Endothelial cell of umbilical vein (primary cell): Measurements from ENCODE around the gene HASPIN. TPM values are rescaled to one million over a fixed set of nuclear protein-coding genes. Genes with fewer than 3 reads are reported as not detected.

Experiments used
- Bru-seq: library from RNA; stranded (reverse); fragments of 400-500 nt; gene quantifications from one replicate; lab custom pipeline; 2021; lab: Mats Ljungman, UMichigan
- BruChase-seq, 2 experiments: library from RNA; stranded (reverse); fragments of 400-500 nt; gene quantifications; one replicate each; lab custom pipeline; 2021; lab: Mats Ljungman, UMichigan
- BruUV-seq: library from RNA; stranded (reverse); fragments of 400-500 nt; replicated peaks from 2 replicates; lab custom pipeline; 2021; lab: Mats Ljungman, UMichigan
- CTCF ChIA-PET: fragments of 300-600, 350-600 bp; sonication (Branson Sonifier 250); formaldehyde crosslinking; loops from one replicate; lab custom pipeline; 2021; ENCODE audit warnings: antibody characterized with exemption, inconsistent platforms; lab: Charles Lee
- POLR2A ChIA-PET: fragments of 300-600, 350-600 bp; sonication (Branson Sonifier 250); formaldehyde crosslinking; loops from one replicate; lab custom pipeline; 2021; ENCODE audit warnings: antibody characterized with exemption, inconsistent platforms; lab: Charles Lee
- DNase-seq: peaks from one replicate; pipeline ENCODE4 v3.0.0-alpha.2; 2011; ENCODE audit warnings: low read depth, low spot score
- FAIRE-seq: peaks from 2 replicates; lab custom pipeline; 2011; peaks lifted over from hg19 to GRCh38; lab: Jason Lieb, UNC
- H2AFZ ChIP-seq: 2 replicates; pipeline ENCODE4 v1.6.0; 2012; ENCODE audit warnings: low read depth, low read length, control low read depth, inconsistent platforms
- H3K27ac ChIP-seq: 2 replicates; pipeline ENCODE4 v1.5.1; 2011; ENCODE audit warnings: low read depth, mild to moderate bottlenecking, control low read depth, low read length, moderate library complexity; ENCODE audit not compliant: insufficient read depth
- H3K27me3 ChIP-seq, 2 experiments: 2 replicates each; pipeline versions ENCODE4 v1.6.0 to v1.6.1; 2011; ENCODE audit warnings: low read length in 2 of 2, mixed read lengths in 1 of 2; ENCODE audit not compliant: control insufficient read depth in 2 of 2, insufficient read depth in 2 of 2
- H3K36me3 ChIP-seq, 2 experiments: 2 replicates in 1 of 2; 3 replicates in 1 of 2; pipeline ENCODE4 v1.5.1; 2011; ENCODE audit warnings: low read length in 2 of 2, mild to moderate bottlenecking in 1 of 2, moderate library complexity in 1 of 2; ENCODE audit not compliant: control insufficient read depth in 2 of 2, insufficient read depth in 2 of 2; ENCODE audit errors: extremely low read depth in 1 of 2
- H3K4me1 ChIP-seq: 3 replicates; pipeline ENCODE4 v1.5.1; 2011; ENCODE audit warnings: mild to moderate bottlenecking, low read length; ENCODE audit not compliant: control insufficient read depth, insufficient read depth; ENCODE audit errors: extremely low read depth
- H3K4me2 ChIP-seq: 2 replicates; pipeline ENCODE4 v1.6.1; 2011; ENCODE audit warnings: low read length, control low read depth, mixed read lengths; ENCODE audit not compliant: insufficient read depth
- H3K4me3 ChIP-seq, 3 experiments: fragments of 200-600 bp in 1 of 3; sonication (generic), shearing (Covaris generic) in 1 of 3; replicated peaks in 1 of 3; 2 replicates each; pipeline ENCODE4 v1.5.1; 2011 to 2016; ENCODE audit warnings: control low read depth in 3 of 3, low read length in 3 of 3, mild to moderate bottlenecking in 2 of 3, inconsistent platforms in 1 of 3, low read depth in 1 of 3, moderate library complexity in 1 of 3; ENCODE audit not compliant: insufficient read depth in 1 of 3
- H3K79me2 ChIP-seq: 2 replicates; pipeline ENCODE4 v1.6.0; 2012; ENCODE audit warnings: low read length, inconsistent platforms; ENCODE audit not compliant: control insufficient read depth, insufficient read depth
- H3K9ac ChIP-seq: replicated peaks from 2 replicates; pipeline ENCODE3; 2011; ENCODE audit warnings: low read length, control low read depth; ENCODE audit not compliant: insufficient read depth; ENCODE audit errors: extremely low read depth
- H3K9me1 ChIP-seq: replicated peaks from 3 replicates; pipeline ENCODE4 v1.6.0; 2011; ENCODE audit warnings: mild to moderate bottlenecking, low read length; ENCODE audit not compliant: control insufficient read depth, insufficient read depth; ENCODE audit errors: extremely low read depth
- H3K9me3 ChIP-seq: replicated peaks from 2 replicates; pipeline ENCODE4 v1.5.1; 2012; ENCODE audit warnings: low read length, inconsistent platforms; ENCODE audit not compliant: control insufficient read depth, insufficient read depth
- H4K20me1 ChIP-seq: replicated peaks from 2 replicates; pipeline ENCODE3; 2011; ENCODE audit warnings: mild to moderate bottlenecking, low read length; ENCODE audit not compliant: control insufficient read depth, insufficient read depth; ENCODE audit errors: extremely low read depth
- EZH2 ChIP-seq: IDR thresholded peaks from 2 replicates; pipeline ENCODE4 v1.6.1; 2012; ENCODE audit warnings: borderline replicate concordance, low read depth, mild to moderate bottlenecking, moderate library complexity, low read length, inconsistent platforms; ENCODE audit not compliant: severe bottlenecking
- GATA2 ChIP-seq: IDR thresholded peaks from 2 replicates; pipeline ENCODE4 v1.7.0; 2011; ENCODE audit warnings: low read depth, mild to moderate bottlenecking, moderate library complexity, mixed read lengths, low read length; ENCODE audit not compliant: insufficient read length, insufficient read depth
- JUN ChIP-seq: IDR thresholded peaks from 2 replicates; pipeline ENCODE4 v1.6.1; 2011; ENCODE audit warnings: borderline replicate concordance, low read depth; ENCODE audit not compliant: insufficient read length, insufficient read depth
- POLR2A ChIP-seq: IDR thresholded peaks from 2 replicates; pipeline ENCODE4 v1.6.1; 2012; ENCODE audit warnings: low read depth, mild to moderate bottlenecking, control low read depth, low read length
- POLR2AphosphoS5 ChIP-seq: IDR thresholded peaks from 2 replicates; pipeline ENCODE4 v1.6.1; 2012; ENCODE audit warnings: low read depth, mild to moderate bottlenecking, control low read depth, low read length, moderate library complexity; ENCODE audit not compliant: insufficient read depth
- dilution Hi-C: fragments of 300-500 bp; cut with MboI; formaldehyde crosslinking; loops from one replicate; pipeline ENCODE4 v1.15.0; 2019; ENCODE audit warnings: low sequenced_read_pairs; ENCODE audit not compliant: extremely low pct_ligation_motif_present
- intact Hi-C: fragments of 100-400 bp; cut with micrococcal nuclease; formaldehyde crosslinking; loops from one replicate; pipeline ENCODE4 v1.10.0; 2022
- long read RNA-seq: library from polyadenylated mRNA; stranded (forward); transcript quantifications from one replicate; pipeline ENCODE4 v2.0.0, GENCODE V29; 2021
- polyA minus RNA-seq, 3 experiments: library from RNA; depleted of rRNA, polyadenylated mRNA; stranded (reverse); fragments of >200 nt; gene quantifications; 1 replicate in 1 of 3; 2 replicates in 2 of 3; pipeline ENCODE4 v1.2.3, GENCODE V29; 2011
- polyA plus RNA-seq, 4 experiments: library from polyadenylated mRNA; depleted of rRNA in 3 of 4; stranded (reverse) in 3 of 4; unstranded in 1 of 4; fragments of >200 nt; gene quantifications; 2 replicates each; pipeline versions ENCODE4 v1.2.1 to v1.2.3, GENCODE V29; 2011 to 2012; ENCODE audit warnings: missing spikeins in 1 of 4
- total RNA-seq: library from RNA; stranded (reverse); gene quantifications from 2 replicates; pipeline ENCODE4 v1.2.3, GENCODE V29; 2021
- TF ChIP-seq, protein P1 (sequence below), 2 donors: IDR thresholded peaks; 1 replicate in 1 of 2; 2 replicates in 1 of 2; pipeline ENCODE4 v1.5.1; 2011; ENCODE audit warnings: low read length in 2 of 2, mild to moderate bottlenecking in 2 of 2, moderate library complexity in 2 of 2, control low read depth in 1 of 2, inconsistent platforms in 1 of 2, low read depth in 1 of 2; ENCODE audit not compliant: insufficient read depth in 1 of 2; ENCODE audit errors: extremely low read depth in 1 of 2

The HASPIN gene
- total RNA-seq (11.8 and 13.2 TPM in 2 replicates), polyA plus RNA-seq (2.7 TPM in 2 replicates), polyA minus RNA-seq (6.2 and 7.7 TPM in 2 replicates), Bru-seq, nascent RNA (percentile 76 among the genes with signal in this experiment), BruChase-seq, experiment 1, labeled RNA remaining after a 6-hour chase (percentile 76 among the genes with signal in this experiment), BruChase-seq, experiment 2, labeled RNA remaining after a 2-hour chase (percentile 88 among the genes with signal in this experiment)
- 4.3 and 4.5 TPM in 2 replicates for polyA plus RNA-seq (2011; cell fraction: cytosol; rRNA removed)
- 2.4 and 3.0 TPM in 2 replicates for polyA plus RNA-seq (2011; cell fraction: nucleus; rRNA removed)
- 2.5 and 4.2 TPM in 2 replicates for polyA plus RNA-seq (2012)
- 22.3 TPM for polyA minus RNA-seq (2011; cell fraction: cytosol; rRNA and poly(A)+ RNA removed)
- polyA minus RNA-seq (2011; cell fraction: nucleus; rRNA and poly(A)+ RNA removed), result 3.2 and 5.0 TPM in 2 replicates
- long read RNA-seq, partial matches to known transcripts, result 0 of 5 reads
- long read RNA-seq, other reads (novel, unspliced or antisense), result 1 of 5 reads

DNA sequence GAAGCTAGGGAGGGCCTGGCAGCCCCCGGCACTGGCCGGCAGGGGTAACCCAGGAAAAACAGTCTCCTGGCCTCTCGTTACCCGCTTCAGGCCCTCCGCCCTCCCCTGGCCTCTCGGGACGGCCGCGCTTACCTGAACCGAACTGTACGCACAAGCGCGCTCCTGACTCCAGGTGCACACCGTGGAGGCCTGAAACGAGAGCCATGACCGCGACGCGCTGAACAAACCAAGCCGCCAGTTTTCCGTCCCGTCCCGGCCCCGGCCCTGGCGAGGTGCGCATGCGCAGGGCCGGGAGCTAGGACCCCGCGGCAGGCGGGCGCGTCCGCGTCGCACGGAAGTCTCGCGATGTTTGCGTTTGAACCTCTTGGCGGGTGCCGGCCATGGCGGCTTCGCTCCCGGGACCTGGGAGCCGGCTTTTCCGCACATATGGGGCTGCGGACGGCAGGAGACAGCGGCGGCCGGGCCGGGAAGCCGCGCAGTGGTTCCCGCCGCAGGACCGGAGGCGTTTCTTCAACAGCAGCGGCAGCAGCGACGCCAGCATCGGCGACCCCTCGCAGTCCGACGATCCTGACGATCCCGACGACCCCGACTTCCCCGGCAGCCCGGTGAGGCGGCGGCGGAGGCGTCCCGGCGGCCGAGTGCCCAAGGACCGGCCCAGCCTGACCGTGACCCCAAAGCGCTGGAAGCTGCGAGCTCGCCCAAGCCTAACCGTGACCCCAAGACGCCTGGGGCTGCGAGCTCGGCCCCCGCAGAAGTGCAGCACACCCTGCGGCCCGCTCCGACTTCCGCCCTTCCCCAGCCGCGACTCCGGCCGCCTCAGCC is at the start of gene HASPIN:
Gene HASPIN, plus strand, starts transcription at position 348 of the 822 bp plus-strand sequence. Its CDS starts 33 bp downstream, at position 381.
- intact Hi-C loops, result loop anchor here (2.0 to 5.0 kb wide), 2 partner anchors 41 to 56 kb away; partner anchors contain the start of genes EMC6 and TAX1BP3
- no peaks in the 10 kb centered on the region for H3K9me1 ChIP-seq
- no peaks in the 10 kb centered on the region for H3K9me3 ChIP-seq
- TF ChIP-seq EZH2, result no peak
- peak; percentile 92 for TF ChIP-seq POLR2A
- TF ChIP-seq GATA2, result no peak
- TF ChIP-seq POLR2AphosphoS5, result peak; percentile 95
- TF ChIP-seq, protein P1, sequence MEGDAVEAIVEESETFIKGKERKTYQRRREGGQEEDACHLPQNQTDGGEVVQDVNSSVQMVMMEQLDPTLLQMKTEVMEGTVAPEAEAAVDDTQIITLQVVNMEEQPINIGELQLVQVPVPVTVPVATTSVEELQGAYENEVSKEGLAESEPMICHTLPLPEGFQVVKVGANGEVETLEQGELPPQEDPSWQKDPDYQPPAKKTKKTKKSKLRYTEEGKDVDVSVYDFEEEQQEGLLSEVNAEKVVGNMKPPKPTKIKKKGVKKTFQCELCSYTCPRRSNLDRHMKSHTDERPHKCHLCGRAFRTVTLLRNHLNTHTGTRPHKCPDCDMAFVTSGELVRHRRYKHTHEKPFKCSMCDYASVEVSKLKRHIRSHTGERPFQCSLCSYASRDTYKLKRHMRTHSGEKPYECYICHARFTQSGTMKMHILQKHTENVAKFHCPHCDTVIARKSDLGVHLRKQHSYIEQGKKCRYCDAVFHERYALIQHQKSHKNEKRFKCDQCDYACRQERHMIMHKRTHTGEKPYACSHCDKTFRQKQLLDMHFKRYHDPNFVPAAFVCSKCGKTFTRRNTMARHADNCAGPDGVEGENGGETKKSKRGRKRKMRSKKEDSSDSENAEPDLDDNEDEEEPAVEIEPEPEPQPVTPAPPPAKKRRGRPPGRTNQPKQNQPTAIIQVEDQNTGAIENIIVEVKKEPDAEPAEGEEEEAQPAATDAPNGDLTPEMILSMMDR (IDR thresholded peaks at IDR 0.05; ENCODE audit: extremely low read depth in 1 of 2, insufficient read depth in 1 of 2, low read depth in 1 of 2, low read length in 2 of 2), result peak; percentile 9 to 56
- TF ChIP-seq JUN, result no peak
- H3K4me2 ChIP-seq, result peak within 1 kb of the TSS; percentile 85
- CTCF ChIA-PET, result interaction anchor here (1.1 to 2.3 kb wide), 9 partner anchors 11 to 120 kb away, joined by 3 to 24 read pairs (median 4); partner anchors contain the start of gene P2RX5
- no peaks in the 10 kb centered on the region for H4K20me1 ChIP-seq
- peak within 1 kb of the TSS; percentile 86 for H2AFZ ChIP-seq
- peak; percentile 89 for DNase-seq
- peak within 1 kb of the TSS; percentile 54 for H3K27ac ChIP-seq
- H3K36me3 ChIP-seq, result peaks cover 0 to 4% of the 10 kb centered on the region in 2 experiments
- H3K4me1 ChIP-seq, result peaks cover 28% of the 10 kb centered on the region
- peak; percentile 89 for FAIRE-seq
- POLR2A ChIA-PET, result interaction anchor here (1.3 kb wide), 1 partner anchor 56 kb away, joined by 10 read pairs; no protein-coding TSS in a partner anchor
- no TSS peak for BruUV-seq
- dilution Hi-C loops, result no loop called here
- H3K4me3 ChIP-seq, result peak within 1 kb of the TSS; percentile 70 to 91 (median 89)
- peaks cover 46% of the 10 kb centered on the region for H3K79me2 ChIP-seq
- H3K9ac ChIP-seq, result peak within 1 kb of the TSS; percentile 82
- no peaks in the 10 kb centered on the region for H3K27me3 ChIP-seq
